HG03575 (cell line): ENCODE measurements around the gene CALD1.

ENCODE experiments used
- ATAC-seq: cut with Tn5 transposase; IDR thresholded peaks from one replicate; pipeline ENCODE4 v1.9.1; 2021; ENCODE audit not compliant: unreplicated experiment, insufficient number of reproducible peaks, low FRiP score; ENCODE audit errors: extremely low read depth

The CALD1 gene

GRCh38 chr7:134778941-134779740 lies at the start of gene CALD1:
TSS of gene CALD1 (plus strand) at chr7:134779634. CDS start at chr7:134867734, 88,100 bp downstream.
- ATAC-seq = no peak

- ATAC-seq = no peak
These were observed 49.5 kb upstream of the CALD1 start for GRCh38 chr7:134729895-134730294.

- no peak for ATAC-seq
These were observed 49.0 kb upstream of the CALD1 start for GRCh38 chr7:134730411-134730829.

GRCh38 chr7:134731616-134732015 lies 47.8 kb upstream of the CALD1 start:
- ATAC-seq = no peak

- no peak for ATAC-seq
These were observed 46.7 kb upstream of the CALD1 start for GRCh38 chr7:134732728-134733127.

GRCh38 chr7:134736381-134736780 lies 43.1 kb upstream of the CALD1 start:
- ATAC-seq = no peak

- ATAC-seq = no peak
These were observed 41.7 kb upstream of the CALD1 start for GRCh38 chr7:134737566-134738345.

- no peak for ATAC-seq
These were observed 40.1 kb upstream of the CALD1 start for GRCh38 chr7:134739362-134739761.

- ATAC-seq = no peak
These were observed 39.1 kb upstream of the CALD1 start for GRCh38 chr7:134740376-134740775.

- no peak for ATAC-seq
These were observed 37.4 kb upstream of the CALD1 start for GRCh38 chr7:134741907-134742635.

- no peak for ATAC-seq
These were observed 36.6 kb upstream of the CALD1 start for GRCh38 chr7:134742688-134743350.

GRCh38 chr7:134744569-134744968 lies 34.9 kb upstream of the CALD1 start:
- ATAC-seq = no peak

- ATAC-seq = no peak
These were observed 32.1 kb upstream of the CALD1 start for GRCh38 chr7:134747326-134747725.

- ATAC-seq = no peak
These were observed 29.1 kb upstream of the CALD1 start for GRCh38 chr7:134750083-134751062.

- ATAC-seq = no peak
These were observed 27.3 kb upstream of the CALD1 start for GRCh38 chr7:134752006-134752760.

GRCh38 chr7:134755422-134756022 lies 23.9 kb upstream of the CALD1 start:
- no peak for ATAC-seq

GRCh38 chr7:134757938-134758337 lies 21.5 kb upstream of the CALD1 start:
- no peak for ATAC-seq
